Gastrocnemius medialis (tissue), 4 donors: Measurements from ENCODE around the gene ARSB.

Experiments
- CTCF ChIP-seq, 5 experiments: fragments of 450-650 bp in 3 of 5; fragments of 200-600 bp in 2 of 5; sonication (generic) in 2 of 5; IDR thresholded peaks in 4 of 5; conservative IDR thresholded peaks in 1 of 5; 1 replicate in 4 of 5; 2 replicates in 1 of 5; pipeline ENCODE4 v1.5.1; 2016 to 2019; ENCODE audit warnings: antibody characterized with exemption in 5 of 5, mild to moderate bottlenecking in 3 of 5, moderate library complexity in 3 of 5
- POLR2A ChIP-seq, 2 donors: fragments of 450-650 bp; IDR thresholded peaks; one replicate each; pipeline ENCODE4 v1.6.1; 2017; ENCODE audit warnings: antibody characterized with exemption in 2 of 2, mild to moderate bottlenecking in 2 of 2, moderate library complexity in 2 of 2

- TF ChIP-seq CTCF (IDR thresholded peaks at IDR 0.05 in 4 of 5, conservative IDR thresholded peaks at IDR 0.05 in 1 of 5) (no peak), POLR2A (IDR thresholded peaks at IDR 0.05) (no peak)
Observed at GRCh38 chr5:78813286-78813685, 171.8 kb downstream of the ARSB start.
